ENCODE data around the gene PAX5.

The PAX5 gene

DNA sequence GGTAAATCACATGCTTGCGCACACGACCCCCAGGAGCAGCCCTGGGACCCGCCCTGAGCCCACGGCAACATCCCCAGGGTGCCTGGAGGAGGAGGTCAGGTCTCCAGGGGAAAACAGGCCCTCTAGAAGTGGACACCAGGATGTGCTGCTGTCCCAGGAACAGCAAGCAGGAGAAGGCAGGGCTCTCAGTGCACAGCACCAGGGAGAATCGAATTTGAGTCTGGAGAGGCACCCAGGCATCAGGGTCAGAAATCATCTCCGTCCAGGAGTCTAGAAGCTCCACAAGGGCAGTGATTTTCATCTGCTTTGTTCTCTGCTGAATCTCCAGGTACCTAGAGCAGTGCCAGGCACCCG lies 93.6 kb downstream of the PAX5 start:
- TF ChIP-seq, protein P1, sequence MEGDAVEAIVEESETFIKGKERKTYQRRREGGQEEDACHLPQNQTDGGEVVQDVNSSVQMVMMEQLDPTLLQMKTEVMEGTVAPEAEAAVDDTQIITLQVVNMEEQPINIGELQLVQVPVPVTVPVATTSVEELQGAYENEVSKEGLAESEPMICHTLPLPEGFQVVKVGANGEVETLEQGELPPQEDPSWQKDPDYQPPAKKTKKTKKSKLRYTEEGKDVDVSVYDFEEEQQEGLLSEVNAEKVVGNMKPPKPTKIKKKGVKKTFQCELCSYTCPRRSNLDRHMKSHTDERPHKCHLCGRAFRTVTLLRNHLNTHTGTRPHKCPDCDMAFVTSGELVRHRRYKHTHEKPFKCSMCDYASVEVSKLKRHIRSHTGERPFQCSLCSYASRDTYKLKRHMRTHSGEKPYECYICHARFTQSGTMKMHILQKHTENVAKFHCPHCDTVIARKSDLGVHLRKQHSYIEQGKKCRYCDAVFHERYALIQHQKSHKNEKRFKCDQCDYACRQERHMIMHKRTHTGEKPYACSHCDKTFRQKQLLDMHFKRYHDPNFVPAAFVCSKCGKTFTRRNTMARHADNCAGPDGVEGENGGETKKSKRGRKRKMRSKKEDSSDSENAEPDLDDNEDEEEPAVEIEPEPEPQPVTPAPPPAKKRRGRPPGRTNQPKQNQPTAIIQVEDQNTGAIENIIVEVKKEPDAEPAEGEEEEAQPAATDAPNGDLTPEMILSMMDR (IDR thresholded peaks at IDR 0.05; ENCODE audit: extremely low read depth, insufficient read depth, missing control alignments): no peak
- DNase-seq (ENCODE audit: low spot score): no peak
- in situ Hi-C loops (cut with MboI; ENCODE audit: low pct_unique_long_range_greater_than_20kb, low sequenced_read_pairs, unreplicated experiment): no loop called here

DNA sequence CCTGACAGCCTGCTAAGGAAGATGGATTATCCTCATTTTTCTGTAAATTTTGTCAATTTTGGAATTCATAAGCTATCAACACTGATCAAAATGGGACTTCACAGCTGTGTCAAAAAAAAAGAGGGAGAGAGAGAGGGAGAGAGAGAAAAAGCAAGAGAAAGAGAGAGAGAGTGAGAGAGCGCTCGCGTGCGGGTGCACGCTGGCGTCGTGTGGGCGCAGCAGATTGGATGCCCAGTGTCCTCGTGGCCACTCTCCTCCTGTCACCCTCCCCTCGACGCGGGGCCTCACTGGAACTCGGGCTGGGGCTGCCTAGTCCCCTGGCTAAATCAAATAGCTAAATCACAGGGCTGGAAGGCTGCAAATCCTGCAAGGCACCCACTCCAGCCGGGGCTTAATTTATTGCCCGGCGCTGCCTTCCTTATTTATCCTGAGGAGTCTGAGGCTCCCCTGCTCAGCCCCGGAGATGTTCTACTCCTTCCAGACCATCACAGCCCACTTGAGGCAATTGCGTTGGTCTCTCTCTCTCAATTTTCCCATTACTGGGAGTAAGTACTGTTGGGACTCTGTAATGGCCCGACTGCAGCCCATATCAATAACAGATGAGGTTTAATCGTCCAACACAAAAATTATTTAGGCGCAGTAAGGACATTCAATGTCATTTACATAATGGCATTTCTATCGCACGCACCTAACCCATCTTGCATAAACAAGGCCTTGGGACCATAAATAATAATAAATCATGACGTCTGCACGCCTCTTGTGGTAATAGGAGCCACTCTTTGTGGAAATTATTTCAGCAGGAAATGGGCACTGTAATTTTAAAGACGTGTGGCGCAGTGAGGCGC lies 94.2 kb downstream of the PAX5 start:
- no peak for DNase-seq (ENCODE audit: low spot score)
- in situ Hi-C loops (cut with MboI; ENCODE audit: low pct_unique_long_range_greater_than_20kb, low sequenced_read_pairs, unreplicated experiment): no loop called here
- TF ChIP-seq, protein P1 (IDR thresholded peaks at IDR 0.05; ENCODE audit: extremely low read depth, insufficient read depth, missing control alignments): no peak

DNA sequence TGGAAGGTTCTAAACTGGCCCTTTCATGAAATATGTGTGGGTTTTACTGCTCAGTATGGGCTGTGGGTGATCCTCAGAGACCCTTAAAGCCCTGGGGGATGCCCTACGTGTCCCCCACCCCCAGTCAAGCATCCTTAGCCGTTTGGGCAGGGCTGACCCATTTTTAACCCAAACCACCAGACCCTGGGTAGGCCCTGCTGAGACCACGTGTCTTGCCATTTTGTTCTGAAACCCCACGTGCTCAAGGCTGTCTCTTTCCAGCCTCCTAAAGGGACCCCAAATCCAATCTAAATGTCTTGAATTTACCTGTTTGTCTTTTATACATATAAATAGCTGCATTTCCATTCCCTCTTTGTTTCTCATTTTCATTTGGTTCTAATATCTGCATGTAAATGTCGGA lies 94.9 kb downstream of the PAX5 start:
- TF ChIP-seq, protein P1 (IDR thresholded peaks at IDR 0.05; ENCODE audit: extremely low read depth, insufficient read depth, missing control alignments): no peak
- in situ Hi-C loops (cut with MboI; ENCODE audit: low pct_unique_long_range_greater_than_20kb, low sequenced_read_pairs, unreplicated experiment): no loop called here
- no peak for DNase-seq (ENCODE audit: low spot score)

DNA sequence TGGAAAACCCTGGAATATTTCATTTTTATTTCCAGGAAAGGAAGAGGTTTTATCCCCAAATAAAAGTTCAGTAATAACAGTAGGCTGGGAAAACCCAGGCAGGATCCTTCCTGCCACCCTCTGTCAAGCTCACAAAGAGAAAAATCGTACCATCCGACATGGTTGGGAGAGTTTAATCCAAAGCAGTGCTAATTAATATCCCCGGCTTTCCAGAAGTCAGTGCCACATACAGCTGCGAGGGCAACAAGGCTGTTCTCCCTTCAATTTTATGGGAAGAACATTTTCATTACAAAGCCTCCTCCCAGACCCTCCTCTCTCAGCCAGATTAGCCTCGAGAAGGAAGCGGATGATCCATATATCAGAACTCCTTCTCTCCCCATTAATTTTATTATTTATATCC lies 95.5 kb downstream of the PAX5 start:
- TF ChIP-seq, protein P1 (IDR thresholded peaks at IDR 0.05; ENCODE audit: extremely low read depth, insufficient read depth, missing control alignments): no peak
- in situ Hi-C loops (cut with MboI; ENCODE audit: low pct_unique_long_range_greater_than_20kb, low sequenced_read_pairs, unreplicated experiment): no loop called here
- DNase-seq (ENCODE audit: low spot score): no peak

DNA sequence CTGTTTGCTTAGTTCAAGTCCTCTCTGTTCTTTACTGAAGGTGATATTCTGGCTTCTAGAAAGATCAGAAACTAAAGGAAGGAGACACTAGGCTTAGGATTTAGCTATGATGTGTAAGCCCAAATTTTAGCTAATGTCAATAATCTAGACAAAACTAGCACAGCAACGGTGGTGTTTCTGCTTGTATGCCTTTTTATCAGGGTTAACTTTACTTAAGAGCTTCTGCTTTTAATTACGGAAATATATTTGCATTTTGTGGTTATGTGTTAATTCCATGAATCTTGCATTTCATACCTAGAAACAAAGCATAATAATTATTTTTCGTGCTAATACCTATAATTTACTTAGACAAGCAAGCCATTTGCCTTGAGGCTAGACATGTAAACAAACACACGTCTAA lies 96.1 kb downstream of the PAX5 start:
- DNase-seq (ENCODE audit: low spot score): no peak
- TF ChIP-seq, protein P1 (IDR thresholded peaks at IDR 0.05; ENCODE audit: extremely low read depth, insufficient read depth, missing control alignments): no peak
- in situ Hi-C loops (cut with MboI; ENCODE audit: low pct_unique_long_range_greater_than_20kb, low sequenced_read_pairs, unreplicated experiment): no loop called here

DNA sequence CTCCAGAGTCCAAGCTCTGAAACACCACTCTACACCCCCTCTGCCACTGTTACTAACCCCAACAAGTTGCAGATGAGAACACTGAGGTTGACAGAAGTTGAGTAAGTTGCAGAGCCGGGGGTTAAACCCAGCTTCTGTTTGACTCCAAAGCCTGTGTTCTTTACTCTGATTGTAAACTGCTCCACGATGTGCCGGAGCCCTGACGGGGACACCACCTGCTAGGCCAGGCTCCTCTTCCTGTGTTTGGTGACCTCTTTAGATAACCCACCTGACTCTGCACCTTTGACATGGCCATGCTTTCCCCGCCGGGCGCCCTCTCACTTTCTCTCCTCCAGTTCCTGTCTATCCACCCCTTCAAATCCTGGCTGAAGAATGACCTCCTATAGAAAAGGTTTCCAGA lies 96.7 kb downstream of the PAX5 start:
- in situ Hi-C loops (cut with MboI; ENCODE audit: low pct_unique_long_range_greater_than_20kb, low sequenced_read_pairs, unreplicated experiment): no loop called here
- TF ChIP-seq, protein P1 (IDR thresholded peaks at IDR 0.05; ENCODE audit: extremely low read depth, insufficient read depth, missing control alignments): no peak
- no peak for DNase-seq (ENCODE audit: low spot score)

Measured in GM13977 (cell line).